CD4-positive, CD25-positive, alpha-beta regulatory T cell (primary cell): Measurements from ENCODE around the gene DTD1. TPM values are rescaled to one million over a fixed set of nuclear protein-coding genes. Genes with fewer than 3 reads are reported as not detected.

Experiments
- ATAC-seq, 2 donors: fragments of 150-1000 bp; cut with Tn5 transposase; one replicate each; pipeline ENCODE4 v1.10.0; 2021; ENCODE audit warnings: low read depth in 2 of 2, moderate number of reproducible peaks in 2 of 2, moderate library complexity in 1 of 2
- DNase-seq, 3 donors: peaks; one replicate each; pipeline versions ENCODE4 v3.0.0 to v3.0.0-alpha.2; 2012 to 2022; ENCODE audit warnings: mixed read lengths in 1 of 3
- H3K27ac ChIP-seq: one replicate; pipeline ENCODE4 v1.7.0; 2013; ENCODE audit warnings: mild to moderate bottlenecking, low read length; ENCODE audit not compliant: insufficient read depth, poor library complexity, severe bottlenecking
- H3K27me3 ChIP-seq: one replicate; pipeline ENCODE4 v1.7.0; 2013; ENCODE audit warnings: low read length; ENCODE audit not compliant: control insufficient read depth, insufficient read depth
- H3K36me3 ChIP-seq: one replicate; pipeline ENCODE4 v1.7.0; 2013; ENCODE audit warnings: mild to moderate bottlenecking, low read length, moderate library complexity; ENCODE audit not compliant: control insufficient read depth, insufficient read depth
- H3K4me1 ChIP-seq: 2 replicates; pipeline ENCODE4 v1.7.0; 2013; ENCODE audit warnings: mild to moderate bottlenecking, low read length; ENCODE audit not compliant: insufficient read depth, control insufficient read depth, poor library complexity, severe bottlenecking
- H3K4me3 ChIP-seq: one replicate; pipeline ENCODE4 v1.7.0; 2013; ENCODE audit warnings: low read depth, mild to moderate bottlenecking, low read length, moderate library complexity
- H3K9me3 ChIP-seq, 2 experiments: 1 replicate in 1 of 2; 2 replicates in 1 of 2; pipeline ENCODE4 v1.7.0; 2013; ENCODE audit warnings: low read length in 2 of 2, mild to moderate bottlenecking in 1 of 2, moderate library complexity in 1 of 2; ENCODE audit not compliant: control insufficient read depth in 2 of 2
- H3K27ac Mint-ChIP-seq, 3 donors: one replicate each; pipeline ENCODE4 v1.8.0; 2020 to 2022; ENCODE audit warnings: mild to moderate bottlenecking in 3 of 3, mixed read lengths in 3 of 3, moderate library complexity in 2 of 3
- H3K27me3 Mint-ChIP-seq: one replicate; pipeline ENCODE4 v1.8.0; 2022; ENCODE audit warnings: mild to moderate bottlenecking, mixed read lengths
- H3K36me3 Mint-ChIP-seq: one replicate; pipeline ENCODE4 v1.8.0; 2020; ENCODE audit warnings: mixed read lengths
- H3K4me1 Mint-ChIP-seq, 4 donors: one replicate each; pipeline ENCODE4 v1.8.0; 2020 to 2022; ENCODE audit warnings: mixed read lengths in 4 of 4, mild to moderate bottlenecking in 1 of 4
- H3K4me3 Mint-ChIP-seq, 4 donors: one replicate each; pipeline ENCODE4 v1.8.0; 2020 to 2022; ENCODE audit warnings: mild to moderate bottlenecking in 4 of 4, mixed read lengths in 4 of 4, moderate library complexity in 3 of 4
- H3K9me3 Mint-ChIP-seq, 7 donors: one replicate each; pipeline ENCODE4 v1.8.0; 2020 to 2022; ENCODE audit warnings: mixed read lengths in 7 of 7, mild to moderate bottlenecking in 3 of 7, moderate library complexity in 2 of 7
- polyA plus RNA-seq, 4 donors: library from polyadenylated mRNA; unstranded; fragments of 300-500 nt; fragmentation: Illumina TruSeq; gene quantifications; one replicate each; pipeline ENCODE4 v1.2.3, GENCODE V29; 2021
- total RNA-seq: library from RNA; stranded (reverse); gene quantifications from one replicate; pipeline ENCODE4 v1.2.3, GENCODE V29; 2022

The DTD1 gene
- total and polyA plus RNA-seq, 5 donors from 2014 or later: 16.5 to 47.2 (median 44.4) TPM

GRCh38 chr20:18715564-18715963 is 127.7 kb downstream of the DTD1 start:
- peaks cover 0 to 2% (median 0%) of the 10 kb centered on the region in 7 donors for H3K9me3 Mint-ChIP-seq
- peaks cover 33% of the 10 kb centered on the region for H3K36me3 Mint-ChIP-seq
- H3K36me3 ChIP-seq: peaks cover 6% of the 10 kb centered on the region
- H3K27me3 Mint-ChIP-seq: no peaks in the 10 kb centered on the region
- no peak for DNase-seq
- H3K4me1 Mint-ChIP-seq: peaks cover 11 to 23% (median 16%) of the 10 kb centered on the region in 4 donors
- no peak overlapping the region for H3K4me3 ChIP-seq
- no peak overlapping the region for H3K27ac Mint-ChIP-seq
- no peaks in the 10 kb centered on the region for H3K9me3 ChIP-seq
- H3K27ac ChIP-seq: no peak overlapping the region
- no peak for ATAC-seq
- peaks cover 5% of the 10 kb centered on the region for H3K4me1 ChIP-seq
- H3K27me3 ChIP-seq: no peaks in the 10 kb centered on the region
- no peak overlapping the region for H3K4me3 Mint-ChIP-seq

GRCh38 chr20:18717062-18717461 is 129.2 kb downstream of the DTD1 start:
- peaks cover 30% of the 10 kb centered on the region for H3K36me3 Mint-ChIP-seq
- Histone ChIP-seq H3K36me3 (peaks cover 6% of the 10 kb centered on the region), H3K27ac (no peak overlapping the region), H3K9me3 (no peaks in the 10 kb centered on the region), H3K4me1 (peaks cover 5% of the 10 kb centered on the region), H3K4me3 (no peak overlapping the region), H3K27me3 (no peaks in the 10 kb centered on the region)
- DNase-seq (peak in 1 of 3 donors; percentile 17), ATAC-seq (peak; percentile 44 to 61)
- H3K27ac Mint-ChIP-seq: no peak overlapping the region
- H3K9me3 Mint-ChIP-seq: peaks cover 0 to 2% (median 0%) of the 10 kb centered on the region in 7 donors
- H3K4me3 Mint-ChIP-seq: no peak overlapping the region
- peaks cover 11 to 21% (median 14%) of the 10 kb centered on the region in 4 donors for H3K4me1 Mint-ChIP-seq
- H3K27me3 Mint-ChIP-seq: no peaks in the 10 kb centered on the region

- peaks cover 5% of the 10 kb centered on the region for H3K4me1 ChIP-seq
- H3K36me3 ChIP-seq: peaks cover 6% of the 10 kb centered on the region
- ATAC-seq (no peak), DNase-seq (no peak)
- H3K27me3 ChIP-seq: no peaks in the 10 kb centered on the region
- H3K27ac Mint-ChIP-seq: no peak overlapping the region
- no peak overlapping the region for H3K4me3 ChIP-seq
- H3K36me3 Mint-ChIP-seq: peaks cover 30% of the 10 kb centered on the region
- no peak overlapping the region for H3K27ac ChIP-seq
- no peaks in the 10 kb centered on the region for H3K27me3 Mint-ChIP-seq
- no peaks in the 10 kb centered on the region for H3K9me3 ChIP-seq
- peaks cover 0 to 2% (median 0%) of the 10 kb centered on the region in 7 donors for H3K9me3 Mint-ChIP-seq
- H3K4me3 Mint-ChIP-seq: no peak overlapping the region
- H3K4me1 Mint-ChIP-seq: peaks cover 11 to 19% (median 13%) of the 10 kb centered on the region in 4 donors
Measured at GRCh38 chr20:18718129-18718528, 130.3 kb downstream of the DTD1 start.

- peaks cover 6% of the 10 kb centered on the region for H3K36me3 ChIP-seq
- Mint-ChIP-seq H3K4me3 (no peak overlapping the region), H3K27ac (no peak overlapping the region), H3K36me3 (peaks cover 19% of the 10 kb centered on the region), H3K4me1 (peaks cover 11 to 16% (median 12%) of the 10 kb centered on the region in 4 donors), H3K9me3 (peaks cover 0 to 2% (median 0%) of the 10 kb centered on the region in 7 donors), H3K27me3 (no peaks in the 10 kb centered on the region)
- no peak for ATAC-seq
- no peaks in the 10 kb centered on the region for H3K27me3 ChIP-seq
- H3K4me3 ChIP-seq: no peak overlapping the region
- H3K27ac ChIP-seq: no peak overlapping the region
- DNase-seq: no peak
- no peaks in the 10 kb centered on the region for H3K9me3 ChIP-seq
- H3K4me1 ChIP-seq: peaks cover 5% of the 10 kb centered on the region
Measured at GRCh38 chr20:18719426-18719825, 131.6 kb downstream of the DTD1 start.

GRCh38 chr20:18721551-18722115 is 133.8 kb downstream of the DTD1 start:
- Histone ChIP-seq H3K36me3 (no peaks in the 10 kb centered on the region), H3K27me3 (no peaks in the 10 kb centered on the region), H3K4me3 (no peak overlapping the region), H3K27ac (no peak overlapping the region), H3K4me1 (peaks cover 5% of the 10 kb centered on the region), H3K9me3 (no peaks in the 10 kb centered on the region)
- H3K27ac Mint-ChIP-seq: no peak overlapping the region
- ATAC-seq: no peak
- H3K9me3 Mint-ChIP-seq: peaks cover 0 to 2% (median 0%) of the 10 kb centered on the region in 7 donors
- H3K27me3 Mint-ChIP-seq: no peaks in the 10 kb centered on the region
- H3K4me1 Mint-ChIP-seq: peaks cover 8 to 18% (median 12%) of the 10 kb centered on the region in 4 donors
- no peak overlapping the region for H3K4me3 Mint-ChIP-seq
- no peak for DNase-seq
- H3K36me3 Mint-ChIP-seq: peaks cover 21% of the 10 kb centered on the region

- Histone ChIP-seq H3K9me3 (no peaks in the 10 kb centered on the region), H3K27me3 (no peaks in the 10 kb centered on the region), H3K4me3 (no peak overlapping the region), H3K27ac (no peak overlapping the region), H3K36me3 (no peaks in the 10 kb centered on the region), H3K4me1 (no peaks in the 10 kb centered on the region)
- Mint-ChIP-seq H3K27ac (no peak overlapping the region), H3K4me3 (no peak overlapping the region), H3K27me3 (no peaks in the 10 kb centered on the region), H3K9me3 (peaks cover 0 to 2% (median 0%) of the 10 kb centered on the region in 7 donors), H3K4me1 (peaks cover under 1 to 19% (median 12%) of the 10 kb centered on the region in 4 donors), H3K36me3 (peaks cover 24% of the 10 kb centered on the region)
- ATAC-seq: no peak
- no peak for DNase-seq
Measured at GRCh38 chr20:18722371-18722770, 134.5 kb downstream of the DTD1 start.

GRCh38 chr20:18724077-18724476 is 136.2 kb downstream of the DTD1 start:
- no peaks in the 10 kb centered on the region for H3K27me3 Mint-ChIP-seq
- peaks cover 0 to 23% (median 12%) of the 10 kb centered on the region in 4 donors for H3K4me1 Mint-ChIP-seq
- peaks cover 0 to 2% (median 0%) of the 10 kb centered on the region in 7 donors for H3K9me3 Mint-ChIP-seq

More at GRCh38 chr20:18724077-18724476, 136.2 kb downstream of the DTD1 start:
- Histone ChIP-seq H3K27ac (no peak overlapping the region), H3K27me3 (no peaks in the 10 kb centered on the region), H3K4me1 (no peaks in the 10 kb centered on the region), H3K9me3 (no peaks in the 10 kb centered on the region), H3K4me3 (no peak overlapping the region), H3K36me3 (no peaks in the 10 kb centered on the region)
- ATAC-seq (no peak), DNase-seq (no peak)
- no peak overlapping the region for H3K27ac Mint-ChIP-seq
- H3K4me3 Mint-ChIP-seq: no peak overlapping the region
- H3K36me3 Mint-ChIP-seq: peaks cover 24% of the 10 kb centered on the region
